ENCODE measurements around the gene TMEM109. TPM values are rescaled to one million over a fixed set of nuclear protein-coding genes. Genes with fewer than 3 reads are reported as not detected.

The TMEM109 gene
- total RNA-seq, 1 donor from 2014 or later = 127 TPM

DNA sequence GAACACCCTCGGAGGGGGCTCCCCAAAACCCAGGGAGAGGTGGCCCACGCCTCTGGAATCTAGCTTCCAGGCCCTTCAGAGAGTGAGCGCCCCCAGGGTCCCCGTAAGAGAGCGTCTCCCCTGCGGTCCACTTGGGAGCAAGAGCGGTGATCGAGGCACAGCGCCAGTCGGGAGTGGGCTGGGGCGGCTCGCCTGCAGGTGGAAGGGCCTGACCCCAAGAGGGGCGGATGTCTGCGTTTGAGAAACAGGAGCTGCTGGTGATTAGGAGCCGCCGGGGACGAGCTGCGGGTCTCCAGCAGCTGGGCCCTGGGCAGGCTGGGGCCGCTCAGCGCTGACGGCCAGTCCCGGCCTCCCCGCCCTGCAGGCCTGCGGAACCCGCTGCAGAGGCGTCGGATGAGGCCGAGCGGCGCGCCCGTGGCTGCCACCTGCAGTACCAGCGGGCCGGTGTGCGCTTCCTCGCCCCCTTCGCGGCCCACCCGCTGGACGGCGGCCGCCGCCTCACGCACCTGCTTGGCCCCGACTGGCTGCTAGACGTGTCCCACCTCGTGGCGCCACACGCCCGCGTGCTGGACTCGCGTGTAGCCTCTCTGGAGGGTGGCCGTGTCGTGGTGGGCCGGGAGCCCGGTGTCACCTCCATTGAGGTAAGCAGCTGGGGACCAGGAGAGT is 20.3 kb downstream of the TMEM109 start:
- TF ChIP-seq POLR2A (IDR thresholded peaks at IDR 0.05) (no peak), POLR2AphosphoS5 (IDR thresholded peaks at IDR 0.05; ENCODE audit: insufficient read depth in 1 of 2, low read depth in 1 of 2) (no peak)
- TF ChIP-seq, protein P1, sequence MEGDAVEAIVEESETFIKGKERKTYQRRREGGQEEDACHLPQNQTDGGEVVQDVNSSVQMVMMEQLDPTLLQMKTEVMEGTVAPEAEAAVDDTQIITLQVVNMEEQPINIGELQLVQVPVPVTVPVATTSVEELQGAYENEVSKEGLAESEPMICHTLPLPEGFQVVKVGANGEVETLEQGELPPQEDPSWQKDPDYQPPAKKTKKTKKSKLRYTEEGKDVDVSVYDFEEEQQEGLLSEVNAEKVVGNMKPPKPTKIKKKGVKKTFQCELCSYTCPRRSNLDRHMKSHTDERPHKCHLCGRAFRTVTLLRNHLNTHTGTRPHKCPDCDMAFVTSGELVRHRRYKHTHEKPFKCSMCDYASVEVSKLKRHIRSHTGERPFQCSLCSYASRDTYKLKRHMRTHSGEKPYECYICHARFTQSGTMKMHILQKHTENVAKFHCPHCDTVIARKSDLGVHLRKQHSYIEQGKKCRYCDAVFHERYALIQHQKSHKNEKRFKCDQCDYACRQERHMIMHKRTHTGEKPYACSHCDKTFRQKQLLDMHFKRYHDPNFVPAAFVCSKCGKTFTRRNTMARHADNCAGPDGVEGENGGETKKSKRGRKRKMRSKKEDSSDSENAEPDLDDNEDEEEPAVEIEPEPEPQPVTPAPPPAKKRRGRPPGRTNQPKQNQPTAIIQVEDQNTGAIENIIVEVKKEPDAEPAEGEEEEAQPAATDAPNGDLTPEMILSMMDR (IDR thresholded peaks at IDR 0.05) = no peak
- H3K36me3 ChIP-seq = no peaks in the 10 kb centered on the region
- no peak overlapping the region for H3K4me3 ChIP-seq
- intact Hi-C loops (cut with DNase I) = no loop called here
- no peak overlapping the region for H3K27ac ChIP-seq
- no peaks in the 10 kb centered on the region for H3K27me3 ChIP-seq
- no peaks in the 10 kb centered on the region for H3K9me3 ChIP-seq
- DNase-seq (ENCODE audit: extremely low spot score in 2 of 2) = no peak
- no peaks in the 10 kb centered on the region for H3K4me1 ChIP-seq

DNA sequence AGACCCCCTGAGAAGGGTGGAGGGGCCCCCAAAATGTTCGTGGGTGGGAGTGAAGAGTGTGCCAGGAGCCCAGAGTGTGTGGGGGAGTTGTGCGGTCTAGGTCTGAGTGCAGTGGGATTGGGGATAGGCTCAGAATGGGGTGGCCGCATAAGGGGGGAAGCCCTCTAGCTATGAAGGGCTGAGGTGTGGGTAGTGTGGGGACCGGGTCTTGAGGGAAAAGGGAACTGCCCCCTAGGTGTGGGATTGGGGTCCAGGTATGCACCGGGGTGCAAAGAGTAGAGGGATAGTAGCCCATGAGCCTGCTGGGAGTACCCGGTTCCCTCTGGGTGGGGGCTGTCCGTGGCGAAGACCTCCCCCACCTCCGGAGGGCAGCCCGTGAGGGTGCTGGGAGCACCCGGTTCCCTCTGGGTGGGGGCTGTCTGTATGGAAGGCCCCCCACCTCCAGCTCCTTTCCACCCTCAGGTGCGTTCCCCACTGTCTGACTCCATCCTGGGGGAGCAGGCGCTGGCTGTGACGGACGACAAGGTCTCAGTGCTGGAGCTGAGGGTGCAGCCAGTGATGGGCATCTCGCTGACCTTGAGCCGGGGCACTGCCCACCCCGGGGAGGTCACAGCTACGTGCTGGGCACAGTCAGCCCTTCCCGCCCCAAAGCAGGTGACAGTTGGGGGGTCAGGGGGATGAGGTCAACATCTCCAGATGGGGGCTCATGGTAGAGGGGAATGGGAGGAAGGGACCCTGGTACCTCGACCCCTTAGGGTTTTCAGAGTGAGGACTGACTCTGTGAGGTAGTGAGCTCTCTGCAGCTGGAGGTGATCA is 21.0 kb downstream of the TMEM109 start:
- intact Hi-C loops (cut with DNase I) = no loop called here
- H3K36me3 ChIP-seq = no peaks in the 10 kb centered on the region

DNA sequence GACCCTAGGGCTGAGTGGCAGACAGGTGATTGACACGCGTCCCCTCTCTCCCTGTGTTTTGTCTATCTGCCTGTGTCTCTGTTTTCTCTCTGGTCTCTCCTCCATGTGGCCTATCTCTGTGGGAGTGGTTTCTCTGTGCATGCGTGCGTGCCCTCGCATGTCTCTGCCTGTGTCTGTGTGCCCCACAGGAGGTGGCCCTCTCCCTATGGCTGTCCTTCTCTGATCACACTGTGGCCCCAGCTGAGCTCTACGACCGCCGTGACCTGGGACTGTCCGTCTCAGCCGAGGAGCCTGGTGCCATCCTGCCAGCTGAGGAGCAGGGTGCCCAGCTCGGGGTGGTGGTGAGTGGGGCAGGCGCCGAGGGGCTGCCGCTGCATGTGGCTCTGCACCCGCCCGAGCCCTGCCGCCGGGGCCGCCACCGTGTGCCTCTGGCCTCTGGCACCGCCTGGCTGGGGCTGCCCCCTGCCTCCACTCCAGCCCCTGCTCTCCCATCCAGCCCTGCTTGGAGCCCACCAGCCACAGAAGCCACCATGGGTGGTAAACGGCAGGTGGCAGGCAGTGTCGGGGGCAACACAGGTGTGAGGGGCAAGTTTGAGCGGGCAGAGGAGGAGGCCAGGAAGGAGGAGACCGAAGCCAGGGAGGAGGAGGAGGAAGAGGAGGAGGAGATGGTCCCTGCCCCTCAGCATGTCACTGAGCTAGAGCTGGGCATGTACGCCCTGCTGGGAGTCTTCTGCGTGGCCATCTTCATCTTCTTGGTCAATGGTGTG is 21.9 kb downstream of the TMEM109 start:
- no peaks in the 10 kb centered on the region for H3K27me3 ChIP-seq
- peaks cover 0 to 6% of the 10 kb centered on the region in 2 donors for H3K36me3 ChIP-seq
- no peaks in the 10 kb centered on the region for H3K4me1 ChIP-seq
- no peak overlapping the region for H3K27ac ChIP-seq
- no peak overlapping the region for H3K4me3 ChIP-seq
- no peaks in the 10 kb centered on the region for H3K9me3 ChIP-seq
- intact Hi-C loops (cut with DNase I) = no loop called here
- no peak for DNase-seq (ENCODE audit: extremely low spot score in 2 of 2)
- TF ChIP-seq POLR2A (IDR thresholded peaks at IDR 0.05) (no peak), POLR2AphosphoS5 (IDR thresholded peaks at IDR 0.05; ENCODE audit: insufficient read depth in 1 of 2, low read depth in 1 of 2) (no peak)
- TF ChIP-seq, protein P1 (IDR thresholded peaks at IDR 0.05) = no peak

More for the DNA sequence above, 21.0 kb downstream of the TMEM109 start:
- no peaks in the 10 kb centered on the region for H3K4me1 ChIP-seq
- no peak overlapping the region for H3K4me3 ChIP-seq
- no peaks in the 10 kb centered on the region for H3K9me3 ChIP-seq
- no peak for DNase-seq (ENCODE audit: extremely low spot score in 2 of 2)
- H3K27ac ChIP-seq = no peak overlapping the region
- H3K27me3 ChIP-seq = no peaks in the 10 kb centered on the region
- TF ChIP-seq POLR2AphosphoS5 (IDR thresholded peaks at IDR 0.05; ENCODE audit: insufficient read depth in 1 of 2, low read depth in 1 of 2) (no peak), POLR2A (IDR thresholded peaks at IDR 0.05) (no peak)
- TF ChIP-seq, protein P1 (IDR thresholded peaks at IDR 0.05) = no peak

DNA sequence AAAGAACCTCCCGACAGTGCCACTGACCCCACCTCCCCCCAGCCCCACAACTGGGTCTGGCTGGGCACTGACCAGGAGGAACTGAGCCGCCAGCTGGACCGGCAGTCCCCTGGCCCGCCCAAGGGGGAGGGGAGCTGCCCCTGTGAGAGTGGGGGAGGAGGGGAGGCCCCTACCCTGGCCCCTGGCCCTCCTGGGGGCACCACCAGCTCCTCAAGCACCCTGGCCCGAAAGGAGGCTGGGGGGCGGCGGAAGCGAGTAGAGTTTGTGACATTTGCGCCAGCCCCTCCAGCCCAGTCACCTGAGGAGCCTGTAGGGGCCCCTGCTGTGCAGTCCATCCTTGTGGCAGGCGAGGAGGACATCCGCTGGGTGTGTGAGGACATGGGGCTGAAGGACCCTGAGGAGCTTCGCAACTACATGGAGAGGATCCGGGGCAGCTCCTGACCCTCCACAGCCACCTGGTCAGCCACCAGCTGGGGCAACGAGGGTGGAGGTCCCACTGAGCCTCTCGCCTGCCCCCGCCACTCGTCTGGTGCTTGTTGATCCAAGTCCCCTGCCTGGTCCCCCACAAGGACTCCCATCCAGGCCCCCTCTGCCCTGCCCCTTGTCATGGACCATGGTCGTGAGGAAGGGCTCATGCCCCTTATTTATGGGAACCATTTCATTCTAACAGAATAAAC is 22.6 kb downstream of the TMEM109 start:
- intact Hi-C loops (cut with DNase I) = no loop called here
- no peak for DNase-seq (ENCODE audit: extremely low spot score in 2 of 2)
- H3K9me3 ChIP-seq = no peaks in the 10 kb centered on the region

More for the DNA sequence above, 22.6 kb downstream of the TMEM109 start:
- Histone ChIP-seq H3K4me3 (no peak overlapping the region), H3K36me3 (peaks cover 0 to 14% of the 10 kb centered on the region in 2 donors), H3K27me3 (no peaks in the 10 kb centered on the region), H3K27ac (no peak overlapping the region), H3K4me1 (peaks cover 3% of the 10 kb centered on the region)
- TF ChIP-seq, protein P1 (IDR thresholded peaks at IDR 0.05) = no peak
- TF ChIP-seq POLR2A (IDR thresholded peaks at IDR 0.05) (no peak), POLR2AphosphoS5 (IDR thresholded peaks at IDR 0.05; ENCODE audit: insufficient read depth in 1 of 2, low read depth in 1 of 2) (no peak)
